ENCODE data around the gene TCF19. TPM values are rescaled to one million over a fixed set of nuclear protein-coding genes. Genes with fewer than 3 reads are reported as not detected.
A peak's percentile ranks its signal among the peaks of the same experiment; 100 is the strongest.

Gene TCF19
- total and polyA plus RNA-seq, 12 donors = 1.6 to 7.3 (median 2.7) TPM

DNA sequence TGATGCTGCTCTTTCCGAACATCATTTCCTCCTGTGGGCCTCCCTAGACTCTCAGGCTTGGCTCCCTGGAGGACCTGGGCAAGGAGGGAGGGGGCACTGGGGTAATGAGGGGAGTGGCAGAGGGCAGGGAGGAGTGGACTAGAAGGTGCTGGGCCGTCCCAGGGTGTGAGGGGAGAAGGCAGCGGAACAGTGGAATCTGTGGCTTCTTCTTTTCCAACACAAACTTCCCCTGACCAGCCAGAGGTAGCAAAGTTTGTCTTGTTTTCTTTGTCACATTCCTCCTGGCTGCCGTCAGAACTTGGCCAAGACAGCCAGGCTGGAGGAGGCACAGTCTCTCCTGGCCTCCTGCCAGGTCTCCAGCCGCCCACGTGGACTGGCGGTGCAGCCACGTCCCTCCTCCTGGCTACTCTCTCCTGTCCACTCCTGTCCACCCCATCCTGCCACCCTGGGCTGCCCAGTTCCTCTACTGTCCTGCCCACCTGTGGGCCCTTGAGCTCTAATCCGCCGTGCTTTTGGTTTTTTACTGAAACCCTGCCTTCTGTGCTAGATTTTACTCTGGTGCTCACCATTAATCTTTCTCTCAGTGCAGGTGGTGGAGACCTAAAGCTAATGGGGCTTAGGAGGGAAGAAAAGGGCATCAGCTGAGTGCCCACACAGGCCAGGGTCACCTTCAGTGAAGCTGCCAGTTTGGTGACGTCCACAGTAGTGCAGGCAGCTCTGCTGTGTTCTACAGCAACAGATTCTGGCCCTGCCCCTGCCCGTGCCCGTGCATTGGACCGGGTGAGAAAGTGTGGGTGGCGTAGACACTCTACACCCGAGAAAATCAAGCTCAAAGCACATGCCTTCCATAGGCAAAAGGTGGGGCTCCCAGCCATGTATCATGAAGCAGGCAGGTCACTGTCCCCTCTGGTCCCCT lies 35.3 kb upstream of the TCF19 start:
- intact Hi-C loops (cut with DNase I) = no loop called here
- no peaks in the 10 kb centered on the region for H3K36me3 ChIP-seq
- DNase-seq (peak; percentile 81), ATAC-seq (peak; percentile 41 to 79 (median 70))
- H3K4me1 ChIP-seq = peaks cover 18 to 64% (median 47%) of the 10 kb centered on the region in 9 donors
- no peak overlapping the region for H3K4me3 ChIP-seq
- no peak for TF ChIP-seq CTCF (IDR thresholded peaks at IDR 0.05)
- no peaks in the 10 kb centered on the region for H3K27me3 ChIP-seq
- H3K9me3 ChIP-seq = no peaks in the 10 kb centered on the region
- WGBS, 2 donors = 32 to 36% methylated on average over 16 of the region's 16 CpGs
- peak overlapping the region in 9 of 10 donors; percentile 35 to 78 (median 65) for H3K27ac ChIP-seq

GRCh38 chr6:31125162-31125561 lies 33.2 kb upstream of the TCF19 start:
- DNase-seq (peak; percentile 46 to 66), ATAC-seq (peak; percentile 26 to 77 (median 42))
- Histone ChIP-seq H3K27me3 (no peaks in the 10 kb centered on the region), H3K4me1 (peaks cover 18 to 63% (median 47%) of the 10 kb centered on the region in 9 donors), H3K9me3 (no peaks in the 10 kb centered on the region), H3K4me3 (no peak overlapping the region), H3K27ac (peak overlapping the region in 7 of 10 donors; percentile 25 to 85 (median 59)), H3K36me3 (no peaks in the 10 kb centered on the region)
- no peak for TF ChIP-seq CTCF (IDR thresholded peaks at IDR 0.05)
- 46 to 58% methylated on average over 8 of the region's 8 CpGs for WGBS, 2 donors
- intact Hi-C loops (cut with DNase I) = no loop called here

DNA sequence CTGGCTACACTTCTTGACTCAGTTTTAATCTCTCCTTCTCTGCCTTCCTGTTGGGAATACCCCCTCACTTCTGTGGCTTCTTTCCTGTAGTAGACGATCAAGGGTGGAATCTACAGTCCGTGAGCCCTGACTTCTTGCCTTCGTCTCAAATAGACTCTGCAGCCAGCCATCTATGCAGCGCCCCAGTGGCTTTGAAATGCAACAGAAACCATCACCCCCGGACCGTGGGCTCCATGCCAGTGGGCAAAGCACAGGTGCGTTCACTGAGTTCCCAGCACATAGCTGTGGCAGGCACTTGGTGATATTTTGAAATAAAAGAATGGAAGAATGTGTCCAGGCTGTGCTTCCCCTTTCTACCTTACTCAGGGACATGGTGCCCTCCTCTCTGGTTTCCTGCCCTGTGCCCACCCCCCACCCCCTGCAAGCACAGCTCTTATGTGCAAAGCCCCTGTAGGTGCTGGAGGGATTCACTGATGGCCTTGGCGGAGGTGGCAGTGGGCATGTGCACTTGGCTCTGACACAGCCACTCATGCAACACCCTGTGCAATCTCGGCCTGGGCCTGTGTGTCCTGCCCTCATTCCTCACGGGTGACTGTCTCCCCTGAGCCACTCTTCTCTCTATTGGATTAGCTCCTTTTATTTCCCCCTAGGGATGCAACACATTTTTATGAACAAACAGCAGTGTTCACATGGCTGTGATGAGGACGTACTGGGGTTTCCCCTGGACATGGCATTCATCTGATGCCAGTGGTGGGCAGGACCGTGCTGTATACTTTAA lies 32.6 kb upstream of the TCF19 start:
- H3K4me1 ChIP-seq = peaks cover 18 to 63% (median 47%) of the 10 kb centered on the region in 9 donors
- intact Hi-C loops (cut with DNase I) = no loop called here
- no peaks in the 10 kb centered on the region for H3K27me3 ChIP-seq
- DNase-seq (peak; percentile 44 to 51), ATAC-seq (peak in 7 of 8 donors; percentile 24 to 68 (median 46))
- 57 to 70% methylated on average over 12 of the region's 12 CpGs for WGBS, 2 donors
- H3K27ac ChIP-seq = peak overlapping the region in 9 of 10 donors; percentile 12 to 85 (median 63)
- no peak for TF ChIP-seq CTCF (IDR thresholded peaks at IDR 0.05)
- no peak overlapping the region for H3K4me3 ChIP-seq
- no peaks in the 10 kb centered on the region for H3K36me3 ChIP-seq
- no peaks in the 10 kb centered on the region for H3K9me3 ChIP-seq
